Measurements from ENCODE around the gene FUT8.
A peak's percentile ranks its signal among the peaks of the same experiment; 100 is the strongest.

The FUT8 gene

GRCh38 chr14:65788876-65789275, 376.3 kb downstream of the FUT8 start:
- DNase-seq, result no peak

- no peak for DNase-seq
These were observed 376.8 kb downstream of the FUT8 start for GRCh38 chr14:65789363-65789762.

DNA sequence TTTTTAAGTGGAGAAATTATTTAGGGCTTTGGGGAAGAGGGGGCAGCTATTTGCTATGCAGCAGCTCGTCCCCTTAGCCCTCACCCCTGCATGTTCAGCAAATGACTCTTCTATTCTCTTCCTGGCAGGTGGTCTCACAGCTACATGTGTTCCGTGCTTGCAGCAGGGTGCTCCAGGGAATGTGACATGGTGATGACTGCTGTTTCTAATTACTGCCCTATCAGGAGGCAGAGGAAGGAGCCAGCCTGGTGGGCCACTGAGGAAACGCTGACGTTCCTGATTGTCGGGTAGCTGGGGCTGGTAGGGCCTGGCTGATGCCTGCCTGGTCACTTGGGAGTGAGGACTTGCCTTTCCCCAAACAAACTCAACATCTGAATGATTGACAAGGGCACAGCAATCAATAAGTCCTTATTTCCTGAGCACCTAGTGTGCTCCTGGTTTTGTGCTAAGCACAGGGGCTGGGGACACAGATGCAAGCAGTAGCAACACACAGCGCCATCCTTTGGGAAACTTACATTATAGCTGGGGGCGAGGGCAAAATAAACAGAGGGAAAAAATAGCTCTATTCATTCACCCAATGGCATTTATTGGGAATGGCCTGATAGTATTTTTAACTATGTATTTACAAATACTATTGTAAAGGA, 377.8 kb downstream of the FUT8 start:
- DNase-seq, result no peak

GRCh38 chr14:65791191-65791981, 378.9 kb downstream of the FUT8 start:
- peak; percentile 3 for DNase-seq

GRCh38 chr14:65792208-65792905, 379.8 kb downstream of the FUT8 start:
- DNase-seq, result no peak

All from KG1 (cell line).